H1 (cell line): ENCODE data around the gene SPSB1. TPM values are rescaled to one million over a fixed set of nuclear protein-coding genes. Genes with fewer than 3 reads are reported as not detected.

Experiments used
- ASH2L ChIP-seq: fragments of 200-600, 300-600 bp; sonication (generic); IDR thresholded peaks from one replicate; pipeline ENCODE4 v1.7.1; 2017; ENCODE audit warnings: low read length
- CHD7 ChIP-seq: fragments of 300-600 bp; sonication (generic); IDR thresholded peaks from 2 replicates; pipeline ENCODE4 v1.7.1; 2012; ENCODE audit warnings: low read length, moderate library complexity, mild to moderate bottlenecking, inconsistent platforms; ENCODE audit not compliant: insufficient replicate concordance
- E2F6 ChIP-seq: IDR thresholded peaks from 2 replicates; pipeline ENCODE4 v1.6.1; 2012; ENCODE audit warnings: inconsistent platforms
- EGR1 ChIP-seq: IDR thresholded peaks from 2 replicates; pipeline ENCODE4 v1.6.1; 2011; ENCODE audit warnings: low read depth, low read length, borderline replicate concordance
- JUN ChIP-seq: IDR thresholded peaks from 2 replicates; pipeline ENCODE4 v1.6.1; 2011; ENCODE audit warnings: low read depth, mild to moderate bottlenecking, improper control_type of control experiment, low read length
- JUND ChIP-seq: IDR thresholded peaks from 2 replicates; pipeline ENCODE4 v1.6.1; 2011; ENCODE audit warnings: mild to moderate bottlenecking, improper control_type of control experiment, low read length
- PHF8 ChIP-seq: fragments of 200-600 bp; sonication (generic); conservative IDR thresholded peaks from 2 replicates; pipeline ENCODE4 v1.7.1; 2012; ENCODE audit warnings: low read depth, mild to moderate bottlenecking, inconsistent platforms, low read length, moderate library complexity
- SAP30 ChIP-seq: fragments of 300-600 bp; sonication (generic); IDR thresholded peaks from 2 replicates; pipeline ENCODE4 v1.7.1; 2012; ENCODE audit warnings: low read length, moderate library complexity, mild to moderate bottlenecking, inconsistent platforms; ENCODE audit not compliant: insufficient read depth, insufficient replicate concordance
- polyA plus RNA-seq, 7 experiments: library from polyadenylated mRNA; depleted of rRNA in 3 of 7; stranded (reverse) in 5 of 7; unstranded in 2 of 7; fragments of >200 nt in 5 of 7; fragments of 200-250 nt in 2 of 7; gene quantifications; 1 replicate in 5 of 7; 2 replicates in 1 of 7; 4 replicates in 1 of 7; pipeline versions ENCODE4 v1.2.1 to v1.2.3, GENCODE V29; 2011 to 2013; ENCODE audit warnings: missing spikeins in 2 of 7, mixed read lengths in 2 of 7
- total RNA-seq: library from RNA; stranded (reverse); fragmentation: NEBNext Ultra II Directional; extraction: Animal tissue kit (Norgen Biotek cat#: 25700); gene quantifications from 2 replicates; pipeline ENCODE4 v1.2.1, GENCODE V29; 2021

Gene SPSB1
- total and polyA plus RNA-seq, 2 of the 8 experiments (the other 6 are each of a cell fraction or from before 2014, with no cell fraction given): 5.3 to 6.4 TPM

GRCh38 chr1:9397047-9397446, 104.4 kb downstream of the SPSB1 start (continued):
- TF ChIP-seq CHD7: no peak
- TF ChIP-seq SAP30: no peak
- TF ChIP-seq E2F6: no peak
- no peak for TF ChIP-seq JUND
- TF ChIP-seq JUN: no peak
- TF ChIP-seq EGR1: no peak
- TF ChIP-seq PHF8: no peak
- no peak for TF ChIP-seq ASH2L
